GM23248 (cell line): ENCODE measurements around the gene ELOVL5. TPM values are rescaled to one million over a fixed set of nuclear protein-coding genes. Genes with fewer than 3 reads are reported as not detected.
"Not testable (repeated sequence)": the region's sequence is repeated elsewhere in the genome, so short reads cannot be mapped to it uniquely, and the experiment has no call there.

Experiments used
- DNase-seq: peaks from one replicate; pipeline ENCODE4 v3.0.0-alpha.2; 2015
- H2AFZ ChIP-seq: fragments of 200-600 bp; sonication (generic); 2 replicates; pipeline ENCODE4 v1.6.1; 2016; ENCODE audit warnings: antibody characterized with exemption
- H3F3A ChIP-seq: fragments of 200-600 bp; sonication (generic); 2 replicates; pipeline ENCODE4 v1.6.1; 2016; ENCODE audit warnings: mild to moderate bottlenecking, antibody characterized with exemption, mixed run types; ENCODE audit not compliant: insufficient read depth
- H3K27ac ChIP-seq: fragments of 200-600 bp; sonication (generic); 2 replicates; pipeline ENCODE4 v1.5.1; 2016; ENCODE audit warnings: mild to moderate bottlenecking
- H3K27me3 ChIP-seq: fragments of 200-600 bp; sonication (generic); replicated peaks from 2 replicates; pipeline ENCODE4 v1.6.1; 2016; ENCODE audit warnings: mild to moderate bottlenecking; ENCODE audit not compliant: insufficient read depth
- H3K36me3 ChIP-seq: fragments of 200-600 bp; sonication (generic); 2 replicates; pipeline ENCODE4 v1.6.1; 2016; ENCODE audit warnings: low read depth, mild to moderate bottlenecking
- H3K4me1 ChIP-seq: fragments of 200-600 bp; sonication (generic); 2 replicates; pipeline ENCODE4 v1.6.1; 2016; ENCODE audit warnings: mild to moderate bottlenecking; ENCODE audit not compliant: insufficient read depth
- H3K4me2 ChIP-seq: fragments of 200-600 bp; sonication (generic); one replicate; pipeline ENCODE4 v1.6.1; 2016; ENCODE audit warnings: mild to moderate bottlenecking; ENCODE audit not compliant: unreplicated experiment
- H3K4me3 ChIP-seq: fragments of 200-600 bp; sonication (generic); 2 replicates; pipeline ENCODE4 v1.5.1; 2016; ENCODE audit warnings: mild to moderate bottlenecking
- H3K79me2 ChIP-seq: fragments of 200-600 bp; sonication (generic); 2 replicates; pipeline ENCODE4 v1.6.1; 2016; ENCODE audit warnings: mild to moderate bottlenecking; ENCODE audit not compliant: insufficient read depth
- H3K9ac ChIP-seq: fragments of 200-600 bp; sonication (generic); 2 replicates; pipeline ENCODE4 v1.6.1; 2016; ENCODE audit warnings: mild to moderate bottlenecking
- H3K9me2 ChIP-seq: fragments of 200-600 bp; sonication (generic); 2 replicates; pipeline ENCODE4 v1.6.1; 2016; ENCODE audit warnings: mixed run types, mild to moderate bottlenecking, moderate library complexity; ENCODE audit not compliant: insufficient read depth
- H3K9me3 ChIP-seq: fragments of 200-600 bp; sonication (generic); one replicate; pipeline ENCODE4 v1.6.1; 2017; ENCODE audit warnings: low read depth
- H4K20me1 ChIP-seq: fragments of 200-600 bp; sonication (generic); 2 replicates; pipeline ENCODE4 v1.6.0; 2016; ENCODE audit not compliant: insufficient read depth
- EZH2 ChIP-seq: fragments of 200-600 bp; sonication (generic); IDR thresholded peaks from 2 replicates; pipeline ENCODE4 v1.6.1; 2018; ENCODE audit warnings: antibody characterized with exemption, mild to moderate bottlenecking; ENCODE audit not compliant: insufficient read depth, poor library complexity, severe bottlenecking
- EZH2phosphoT487 ChIP-seq: fragments of 200-600 bp; sonication (generic); IDR thresholded peaks from 2 replicates; pipeline ENCODE4 v1.6.1; 2018; ENCODE audit warnings: antibody characterized with exemption, moderate library complexity, mild to moderate bottlenecking, low read depth; ENCODE audit not compliant: insufficient read depth
- WGBS, 2 experiments: methylation state at CpG; one replicate each; pipeline ENCODE4 v1.1.6; 2015 to 2017; ENCODE audit warnings: low lambda C conversion rate in 2 of 2, low coverage in 1 of 2; ENCODE audit errors: missing lambda C conversion rate in 2 of 2; 5-methylcytosine and 5-hydroxymethylcytosine counted together
- in situ Hi-C: fragments of 300-500 bp; cut with MboI; formaldehyde crosslinking; loops from 2 replicates; pipeline ENCODE4 v1.15.0; 2020
- polyA plus RNA-seq: library from polyadenylated mRNA; unstranded; fragments of >200 nt; fragmentation: Nextera tagmentation; extraction: Ambion mirVana; gene quantifications from 2 replicates; pipeline ENCODE4 v1.2.1, GENCODE V29; 2016
- total RNA-seq: library from RNA; depleted of rRNA; stranded (reverse); fragments of >200 nt; shearing (Covaris generic); gene quantifications from 2 replicates; pipeline ENCODE4 v1.2.3, GENCODE V29; 2014

Gene ELOVL5
- total and polyA plus RNA-seq, 2 experiments from 2014 or later: 70.8 to 87.3 TPM

DNA sequence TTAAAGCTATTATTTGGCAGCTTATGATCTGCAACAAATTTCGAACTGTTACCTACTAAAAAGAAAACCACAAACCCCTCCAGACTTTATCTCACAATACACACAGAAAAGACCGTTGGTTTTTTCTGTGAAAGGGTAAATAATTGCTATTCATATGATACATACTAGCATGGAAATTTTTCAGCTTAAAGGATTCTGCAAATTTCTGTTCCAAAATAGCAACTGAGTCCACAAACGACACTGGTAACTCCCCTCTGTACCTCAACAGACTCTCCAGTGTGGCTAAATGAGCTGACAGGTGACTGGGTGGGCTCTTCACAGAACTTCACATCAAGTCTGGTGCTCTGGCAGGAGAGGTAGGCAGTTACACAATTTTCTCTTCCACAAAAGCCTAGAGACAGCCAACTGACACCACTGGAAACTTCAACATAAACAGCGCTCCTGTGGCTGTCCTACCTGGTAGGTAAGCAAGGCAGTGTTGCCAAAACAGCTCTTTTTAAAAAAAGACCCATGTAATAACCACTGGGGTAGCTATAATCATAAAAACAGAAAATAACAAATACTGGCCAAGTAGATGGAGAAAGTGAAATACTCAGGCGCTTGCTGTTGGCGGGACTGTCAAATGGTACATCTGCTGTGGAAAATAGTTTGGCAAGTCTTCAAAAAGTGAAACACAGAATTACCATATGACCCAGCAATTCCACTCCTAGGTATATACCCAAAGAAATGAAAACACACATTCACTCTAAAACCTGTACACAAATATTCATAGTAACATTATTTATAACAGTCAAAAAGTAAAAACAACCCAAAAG is 37.8 kb downstream of the ELOVL5 start:
- Histone ChIP-seq H3K9me3 (no peaks in the 10 kb centered on the region), H4K20me1 (no peaks in the 10 kb centered on the region), H3K27ac (peak overlapping the region; percentile 34), H3K27me3 (no peaks in the 10 kb centered on the region), H3K36me3 (no peaks in the 10 kb centered on the region), H3K9me2 (no peaks in the 10 kb centered on the region), H3K9ac (no peak overlapping the region), H3K4me2 (no peak overlapping the region), H3K4me1 (peaks cover 60% of the 10 kb centered on the region), H3K79me2 (peaks cover 97% of the 10 kb centered on the region), H3F3A (peaks cover 35% of the 10 kb centered on the region), H2AFZ (no peak overlapping the region), H3K4me3 (no peak overlapping the region)
- no peak for TF ChIP-seq EZH2
- no peak for TF ChIP-seq EZH2phosphoT487
- DNase-seq: no peak
- WGBS, 2 experiments: 95 to 97% methylated on average over 6 of the region's 6 CpGs
- in situ Hi-C loops: no loop called here

DNA sequence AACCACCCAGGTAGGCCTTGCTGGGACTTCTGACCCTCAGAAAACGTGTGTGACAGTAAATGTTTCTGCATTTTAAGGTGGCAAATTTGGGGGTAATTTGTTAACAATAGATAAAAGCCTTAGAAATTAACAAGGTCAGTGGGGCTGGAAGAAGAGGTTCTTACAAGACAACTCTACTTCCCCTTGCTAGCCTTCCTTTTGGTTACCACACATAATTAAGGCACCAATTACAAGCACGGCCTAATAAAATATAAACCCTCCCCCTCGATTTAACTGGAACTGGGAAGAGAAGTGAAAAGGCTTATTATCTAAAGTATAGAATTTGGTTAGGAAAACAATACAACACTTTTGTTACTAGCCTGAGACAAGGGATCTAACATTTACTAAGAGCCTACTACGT is 38.8 kb downstream of the ELOVL5 start:
- Histone ChIP-seq H3K36me3 (no peaks in the 10 kb centered on the region), H4K20me1 (no peaks in the 10 kb centered on the region), H3K79me2 (peaks cover 86% of the 10 kb centered on the region), H3K4me3 (no peak overlapping the region), H3K4me1 (peaks cover 51% of the 10 kb centered on the region), H2AFZ (no peak overlapping the region), H3K27ac (no peak overlapping the region), H3K9me2 (no peaks in the 10 kb centered on the region), H3F3A (peaks cover 28% of the 10 kb centered on the region), H3K4me2 (no peak overlapping the region), H3K27me3 (no peaks in the 10 kb centered on the region), H3K9me3 (no peaks in the 10 kb centered on the region), H3K9ac (no peak overlapping the region)
- WGBS, 2 experiments: 94 to 96% methylated on average over 4 of the region's 4 CpGs
- TF ChIP-seq EZH2phosphoT487 (no peak), EZH2 (no peak)
- in situ Hi-C loops: no loop called here
- DNase-seq: no peak

DNA sequence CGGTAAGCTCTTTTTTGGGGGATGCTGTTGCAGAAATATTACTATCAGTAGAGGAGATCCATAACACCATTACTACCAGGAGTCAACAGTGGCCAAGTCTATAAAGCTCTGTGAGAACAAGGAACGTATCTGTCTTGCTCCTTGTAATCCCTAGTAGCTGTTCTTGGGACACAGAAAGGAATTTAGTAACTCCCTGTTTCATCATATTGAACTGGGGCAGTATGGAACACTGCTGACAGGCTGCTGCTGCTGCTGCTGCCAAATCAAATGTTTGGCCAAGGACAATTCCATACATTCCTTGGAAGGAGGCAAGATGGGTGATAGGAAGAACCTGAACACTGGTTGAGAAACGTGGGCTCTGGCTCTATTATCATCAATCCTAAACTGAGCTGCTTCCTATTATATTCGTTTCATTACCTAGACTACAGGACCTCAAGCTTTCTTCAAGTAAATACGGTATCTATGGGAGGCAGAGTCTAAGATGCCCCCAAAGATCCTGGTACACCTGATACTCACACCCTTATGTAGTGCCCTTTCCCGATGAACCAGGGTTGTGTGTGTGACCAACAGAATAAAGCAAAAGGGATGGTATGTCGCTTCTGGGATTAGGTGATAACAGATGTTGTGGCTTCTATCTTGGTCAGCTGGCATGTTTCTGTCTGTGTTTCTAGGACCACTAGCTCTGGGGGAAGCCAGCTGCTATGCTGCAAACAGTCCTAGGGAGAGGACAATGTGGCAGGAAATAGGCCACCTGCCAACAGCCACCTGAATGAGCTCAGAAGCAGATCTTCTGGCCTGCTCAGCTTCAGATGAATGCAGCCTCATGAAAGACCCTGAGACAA is 39.5 kb downstream of the ELOVL5 start:
- H3K4me1 ChIP-seq: peaks cover 47% of the 10 kb centered on the region; the same call in 1 of the 2 replicates
- in situ Hi-C loops: no loop called here
- no peaks in the 10 kb centered on the region for H4K20me1 ChIP-seq
- TF ChIP-seq EZH2phosphoT487 (no peak), EZH2 (no peak)
- no peaks in the 10 kb centered on the region for H3K9me3 ChIP-seq
- no peak overlapping the region for H3K4me2 ChIP-seq
- H3F3A ChIP-seq: peaks cover 24% of the 10 kb centered on the region
- no peaks in the 10 kb centered on the region for H3K27me3 ChIP-seq
- H3K4me3 ChIP-seq: no peak overlapping the region
- H3K27ac ChIP-seq: no peak overlapping the region
- 81 to 86% methylated on average over 7 of the region's 7 CpGs for WGBS, 2 experiments
- H2AFZ ChIP-seq: no peak overlapping the region
- H3K9me2 ChIP-seq: no peaks in the 10 kb centered on the region
- DNase-seq: peak; percentile 54
- H3K79me2 ChIP-seq: peaks cover 84% of the 10 kb centered on the region
- H3K36me3 ChIP-seq: no peaks in the 10 kb centered on the region
- no peak overlapping the region for H3K9ac ChIP-seq

GRCh38 chr6:53306819-53307347 is 41.9 kb downstream of the ELOVL5 start:
- no peak overlapping the region for H3K4me2 ChIP-seq
- no peaks in the 10 kb centered on the region for H4K20me1 ChIP-seq
- peaks cover 78% of the 10 kb centered on the region for H3K79me2 ChIP-seq
- H3K27me3 ChIP-seq: no peaks in the 10 kb centered on the region
- no peaks in the 10 kb centered on the region for H3K36me3 ChIP-seq
- no peak overlapping the region for H3K9ac ChIP-seq
- H2AFZ ChIP-seq: no peak overlapping the region
- no peak overlapping the region for H3K27ac ChIP-seq
- H3K9me3 ChIP-seq: no peaks in the 10 kb centered on the region
- H3F3A ChIP-seq: peaks cover 32% of the 10 kb centered on the region
- in situ Hi-C loops: no loop called here
- no peak overlapping the region for H3K4me3 ChIP-seq
- no peak for TF ChIP-seq EZH2
- no peak for TF ChIP-seq EZH2phosphoT487
- H3K4me1 ChIP-seq: peaks cover 56% of the 10 kb centered on the region
- WGBS, 2 experiments: 58 to 59% methylated on average over 1 of the region's 1 CpG
- DNase-seq: peak; percentile 68
- no peaks in the 10 kb centered on the region for H3K9me2 ChIP-seq

- H3K4me2 ChIP-seq, H3K27ac ChIP-seq, H3K9me2 ChIP-seq, DNase-seq, H3K9ac ChIP-seq, H3K27me3 ChIP-seq, H3K9me3 ChIP-seq, H3K4me3 ChIP-seq, H4K20me1 ChIP-seq, in situ Hi-C loops, H2AFZ ChIP-seq, H3K36me3 ChIP-seq: not testable (repeated sequence)
- peaks cover 78% of the 10 kb centered on the region for H3K79me2 ChIP-seq
- peaks cover 56% of the 10 kb centered on the region for H3K4me1 ChIP-seq
- peaks cover 30% of the 10 kb centered on the region for H3F3A ChIP-seq
- 100% methylated on average over 1 of the region's 1 CpG for WGBS, 2 experiments
These were observed 42.5 kb downstream of the ELOVL5 start for GRCh38 chr6:53306217-53306616.

DNA sequence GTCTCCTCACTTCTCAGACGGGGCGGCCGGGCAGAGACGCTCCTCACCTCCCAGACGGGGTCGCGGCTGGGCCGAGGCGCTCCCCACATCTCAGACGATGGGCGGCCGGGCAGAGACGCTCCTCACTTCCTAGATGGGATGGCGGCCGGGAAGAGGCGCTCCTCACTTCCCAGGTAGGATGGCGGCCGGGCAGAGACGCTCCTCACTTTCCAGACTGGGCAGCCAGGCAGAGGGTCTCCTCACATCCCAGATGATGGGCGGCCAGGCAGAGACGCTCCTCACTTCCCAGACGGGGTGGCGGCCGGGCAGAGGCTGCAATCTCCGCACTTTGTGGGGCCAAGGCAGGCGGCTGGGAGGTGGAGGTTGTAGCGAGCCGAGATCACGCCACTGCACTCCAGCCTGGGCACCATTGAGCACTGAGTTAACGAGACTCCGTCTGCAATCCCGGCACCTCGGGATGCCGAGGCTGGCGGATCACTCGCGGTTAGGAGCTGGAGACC is 43.2 kb downstream of the ELOVL5 start:
- DNase-seq, H3K27me3 ChIP-seq, H3K4me2 ChIP-seq, H3K36me3 ChIP-seq, H3K9me3 ChIP-seq, in situ Hi-C loops, H3K27ac ChIP-seq, H3K9me2 ChIP-seq, H3K9ac ChIP-seq, H2AFZ ChIP-seq, H3K4me3 ChIP-seq, H4K20me1 ChIP-seq: not testable (repeated sequence)
- peaks cover 56% of the 10 kb centered on the region for H3K4me1 ChIP-seq
- 96 to 98% methylated on average over 13 to 37 of the region's 37 CpGs for WGBS, 2 experiments
- peaks cover 78% of the 10 kb centered on the region for H3K79me2 ChIP-seq
- peaks cover 25% of the 10 kb centered on the region for H3F3A ChIP-seq
